ENCODE measurements around the gene PRSS38. TPM values are rescaled to one million over a fixed set of nuclear protein-coding genes. Genes with fewer than 3 reads are reported as not detected.

Gene PRSS38
- total RNA-seq, 1 donor from 2014 or later: not detected

GRCh38 chr1:227848430-227848932 lies 33.0 kb downstream of the PRSS38 start:
- no peaks in the 10 kb centered on the region for H3K9me3 ChIP-seq
- intact Hi-C loops (cut with DNase I): no loop called here

DNA sequence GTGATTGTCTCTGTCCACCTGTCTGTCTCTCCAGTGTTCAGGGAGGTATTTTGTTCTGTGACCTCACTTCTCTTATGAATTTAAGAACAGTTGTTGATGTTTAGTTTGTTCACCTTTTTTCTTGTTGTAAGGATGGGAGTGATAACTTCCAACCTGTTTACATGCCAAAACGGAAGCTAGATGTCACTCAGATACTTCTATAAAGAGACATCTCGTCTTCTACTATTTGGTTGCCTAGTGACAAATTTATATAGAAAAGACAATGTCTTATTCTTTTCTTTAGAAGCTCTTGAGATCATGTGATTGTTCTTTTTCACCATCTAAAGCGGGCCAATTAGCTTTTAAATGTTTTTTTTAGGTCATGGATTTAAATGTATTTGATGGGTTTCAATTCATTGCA lies 33.8 kb downstream of the PRSS38 start:
- Histone ChIP-seq H3K4me3 (no peak overlapping the region), H3K36me3 (no peaks in the 10 kb centered on the region), H3K27ac (no peak overlapping the region), H3K27me3 (no peaks in the 10 kb centered on the region), H3K4me1 (no peaks in the 10 kb centered on the region), H3K9me3 (no peaks in the 10 kb centered on the region)
- no peak for DNase-seq (ENCODE audit: low spot score in 2 of 2)
- TF ChIP-seq, protein P1, sequence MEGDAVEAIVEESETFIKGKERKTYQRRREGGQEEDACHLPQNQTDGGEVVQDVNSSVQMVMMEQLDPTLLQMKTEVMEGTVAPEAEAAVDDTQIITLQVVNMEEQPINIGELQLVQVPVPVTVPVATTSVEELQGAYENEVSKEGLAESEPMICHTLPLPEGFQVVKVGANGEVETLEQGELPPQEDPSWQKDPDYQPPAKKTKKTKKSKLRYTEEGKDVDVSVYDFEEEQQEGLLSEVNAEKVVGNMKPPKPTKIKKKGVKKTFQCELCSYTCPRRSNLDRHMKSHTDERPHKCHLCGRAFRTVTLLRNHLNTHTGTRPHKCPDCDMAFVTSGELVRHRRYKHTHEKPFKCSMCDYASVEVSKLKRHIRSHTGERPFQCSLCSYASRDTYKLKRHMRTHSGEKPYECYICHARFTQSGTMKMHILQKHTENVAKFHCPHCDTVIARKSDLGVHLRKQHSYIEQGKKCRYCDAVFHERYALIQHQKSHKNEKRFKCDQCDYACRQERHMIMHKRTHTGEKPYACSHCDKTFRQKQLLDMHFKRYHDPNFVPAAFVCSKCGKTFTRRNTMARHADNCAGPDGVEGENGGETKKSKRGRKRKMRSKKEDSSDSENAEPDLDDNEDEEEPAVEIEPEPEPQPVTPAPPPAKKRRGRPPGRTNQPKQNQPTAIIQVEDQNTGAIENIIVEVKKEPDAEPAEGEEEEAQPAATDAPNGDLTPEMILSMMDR (IDR thresholded peaks at IDR 0.05): no peak
- intact Hi-C loops (cut with DNase I): no loop called here

More at GRCh38 chr1:227848430-227848932, 33.0 kb downstream of the PRSS38 start:
- no peaks in the 10 kb centered on the region for H3K36me3 ChIP-seq
- TF ChIP-seq, protein P1 (IDR thresholded peaks at IDR 0.05): no peak
- H3K4me1 ChIP-seq: no peaks in the 10 kb centered on the region
- DNase-seq (ENCODE audit: low spot score in 2 of 2): no peak
- no peak overlapping the region for H3K27ac ChIP-seq
- no peaks in the 10 kb centered on the region for H3K27me3 ChIP-seq
- no peak overlapping the region for H3K4me3 ChIP-seq

DNA sequence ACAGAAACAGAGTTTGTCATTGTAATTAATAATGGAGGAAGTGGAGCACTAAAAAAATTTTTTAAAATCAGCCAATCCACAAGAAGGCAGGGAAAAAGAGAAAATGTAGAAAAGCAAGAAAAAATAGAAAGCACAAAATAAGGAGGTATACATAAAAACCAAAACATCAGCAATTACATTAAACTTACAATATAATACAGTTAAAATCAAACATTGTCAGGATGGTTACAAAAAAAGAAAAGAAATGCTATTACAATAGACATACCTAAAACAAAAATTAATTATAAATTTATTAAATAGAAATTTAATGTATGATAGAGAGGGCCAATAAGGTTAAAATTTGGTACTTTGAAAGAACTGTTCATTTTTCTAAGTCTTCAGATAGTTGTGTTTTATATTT lies 38.7 kb downstream of the PRSS38 start:
- Histone ChIP-seq H3K4me1 (no peaks in the 10 kb centered on the region), H3K27me3 (no peaks in the 10 kb centered on the region), H3K9me3 (no peaks in the 10 kb centered on the region), H3K36me3 (no peaks in the 10 kb centered on the region), H3K4me3 (no peak overlapping the region), H3K27ac (no peak overlapping the region)
- no peak for DNase-seq (ENCODE audit: low spot score in 2 of 2)
- intact Hi-C loops (cut with DNase I): no loop called here
- TF ChIP-seq, protein P1 (IDR thresholded peaks at IDR 0.05): no peak

- DNase-seq (ENCODE audit: low spot score in 2 of 2): no peak
- H3K27ac ChIP-seq: no peak overlapping the region
- H3K4me1 ChIP-seq: no peaks in the 10 kb centered on the region
Measured at GRCh38 chr1:227855687-227856086, 40.2 kb downstream of the PRSS38 start.

GRCh38 chr1:227856147-227856858 lies 40.8 kb downstream of the PRSS38 start:
- Histone ChIP-seq H3K36me3 (no peaks in the 10 kb centered on the region), H3K27me3 (no peaks in the 10 kb centered on the region), H3K9me3 (no peaks in the 10 kb centered on the region), H3K27ac (no peak overlapping the region), H3K4me3 (no peak overlapping the region), H3K4me1 (no peaks in the 10 kb centered on the region)
- TF ChIP-seq, protein P1 (IDR thresholded peaks at IDR 0.05): no peak
- intact Hi-C loops (cut with DNase I): no loop called here
- no peak for DNase-seq (ENCODE audit: low spot score in 2 of 2)

More at GRCh38 chr1:227855687-227856086, 40.2 kb downstream of the PRSS38 start:
- H3K27me3 ChIP-seq: no peaks in the 10 kb centered on the region
- intact Hi-C loops (cut with DNase I): no loop called here
- TF ChIP-seq, protein P1 (IDR thresholded peaks at IDR 0.05): no peak
- H3K9me3 ChIP-seq: no peaks in the 10 kb centered on the region
- H3K4me3 ChIP-seq: no peak overlapping the region
- no peaks in the 10 kb centered on the region for H3K36me3 ChIP-seq
